ENCODE data around the gene SHC2. TPM values are rescaled to one million over a fixed set of nuclear protein-coding genes. Genes with fewer than 3 reads are reported as not detected.
A peak's percentile ranks its signal among the peaks of the same experiment; 100 is the strongest.

The SHC2 gene
- total and polyA plus RNA-seq, 2 of the 13 experiments (the other 11 are each of a cell fraction or from before 2014, with no cell fraction given): 9.0 to 18.3 TPM

- 0 out of 2 replicates have a peak, but pooled peaks have one; percentile 34 for TF ChIP-seq ZNF503 (CRISPR knock-in tag; IDR thresholded peaks at IDR 0.05)
- peak; percentile 28; the same call in 1 of the 2 replicates for TF ChIP-seq RFXAP (CRISPR knock-in tag; IDR thresholded peaks at IDR 0.05; ENCODE audit: borderline replicate concordance)
- TF ChIP-seq ZNF609 (CRISPR knock-in tag; IDR thresholded peaks at IDR 0.05; ENCODE audit: borderline replicate concordance): 0 out of 2 replicates have a peak, but pooled peaks have one; percentile 42
- TF ChIP-seq ZNF124 (CRISPR knock-in tag; IDR thresholded peaks at IDR 0.05): 0 out of 2 replicates have a peak, but pooled peaks have one; percentile 55
- TF ChIP-seq ZBTB25 (CRISPR knock-in tag; IDR thresholded peaks at IDR 0.05): peak; percentile 51; the same call in 1 of the 2 replicates
- TF ChIP-seq ZBTB38 (CRISPR knock-in tag; IDR thresholded peaks at IDR 0.05): peak; percentile 51; the same call in 1 of the 2 replicates
- peak; percentile 42; the same call in 1 of the 2 replicates for TF ChIP-seq HNF1B (CRISPR knock-in tag; IDR thresholded peaks at IDR 0.05)
- TF ChIP-seq ZNF263 (CRISPR knock-in tag; IDR thresholded peaks at IDR 0.05): peak; percentile 45; the same call in 1 of the 2 replicates
- peak; percentile 67; the same call in 1 of the 2 replicates for TF ChIP-seq MTA1 (CRISPR knock-in tag; IDR thresholded peaks at IDR 0.05; ENCODE audit: borderline replicate concordance)
- TF ChIP-seq GABPB1 (CRISPR knock-in tag; IDR thresholded peaks at IDR 0.05): peak; percentile 31; the same call in 1 of the 2 replicates
- 0 out of 2 replicates have a peak, but pooled peaks have one; percentile 10 for TF ChIP-seq NCOA2 (CRISPR knock-in tag; IDR thresholded peaks at IDR 0.05)
- TF ChIP-seq ARNT (IDR thresholded peaks at IDR 0.05): no peak
- peak; percentile 35; the same call in 1 of the 2 replicates for TF ChIP-seq MLX (CRISPR knock-in tag; IDR thresholded peaks at IDR 0.05)
- 0 out of 2 replicates have a peak, but pooled peaks have one; percentile 40 for TF ChIP-seq LBX2 (CRISPR knock-in tag; IDR thresholded peaks at IDR 0.05; ENCODE audit: borderline replicate concordance)
- TF ChIP-seq AHR (CRISPR knock-in tag; IDR thresholded peaks at IDR 0.05): peak; percentile 20; the same call in 1 of the 2 replicates
- peak; percentile 61; the same call in 1 of the 2 replicates for TF ChIP-seq THAP11 (CRISPR knock-in tag; IDR thresholded peaks at IDR 0.05)
- TF ChIP-seq ZC3H4 (CRISPR knock-in tag; IDR thresholded peaks at IDR 0.05; ENCODE audit: borderline replicate concordance): no peak
- peak; percentile 35; the same call in 1 of the 2 replicates for TF ChIP-seq ATF3 (CRISPR knock-in tag; IDR thresholded peaks at IDR 0.05)
These were observed 24.9 kb upstream of the SHC2 start (continued) for GRCh38 chr19:485583-486236.
